Stimulated activated naive CD4-positive, alpha-beta T cell treated with Interleukin-2 at 50 U/mL for 16 hours (primary cell): ENCODE measurements around the gene RAI1.
"Not testable (repeated sequence)": the region's sequence is repeated elsewhere in the genome, so short reads cannot be mapped to it uniquely, and the experiment has no call there.

ENCODE experiments used
- DNase-seq: peaks from one replicate; lab custom pipeline; 2025; lab: John Stamatoyannopoulos, UW

Gene RAI1

DNA sequence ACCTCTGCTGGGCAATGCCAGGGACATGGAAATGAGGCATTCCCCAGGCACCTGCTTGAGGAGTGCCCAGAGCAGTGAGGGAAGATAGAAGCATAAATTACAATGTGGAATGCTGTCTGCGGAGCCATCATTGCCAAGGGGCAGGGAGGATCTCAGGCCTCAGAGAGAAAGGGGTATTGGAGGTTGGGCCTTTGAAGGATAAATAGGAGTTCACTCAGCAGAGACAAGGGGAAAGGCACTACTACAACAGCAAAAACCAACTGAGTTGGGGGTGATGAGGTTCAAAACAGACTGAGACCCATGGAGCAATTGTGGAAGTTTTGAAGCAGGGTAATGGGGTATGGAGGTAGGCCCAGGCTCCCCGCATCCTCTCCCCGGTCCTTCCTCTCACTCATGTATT, 122.7 kb downstream of the RAI1 start:
- DNase-seq, result no peak

- no peak for DNase-seq
Measured at GRCh38 chr17:17805575-17805974, 124.3 kb downstream of the RAI1 start.

DNA sequence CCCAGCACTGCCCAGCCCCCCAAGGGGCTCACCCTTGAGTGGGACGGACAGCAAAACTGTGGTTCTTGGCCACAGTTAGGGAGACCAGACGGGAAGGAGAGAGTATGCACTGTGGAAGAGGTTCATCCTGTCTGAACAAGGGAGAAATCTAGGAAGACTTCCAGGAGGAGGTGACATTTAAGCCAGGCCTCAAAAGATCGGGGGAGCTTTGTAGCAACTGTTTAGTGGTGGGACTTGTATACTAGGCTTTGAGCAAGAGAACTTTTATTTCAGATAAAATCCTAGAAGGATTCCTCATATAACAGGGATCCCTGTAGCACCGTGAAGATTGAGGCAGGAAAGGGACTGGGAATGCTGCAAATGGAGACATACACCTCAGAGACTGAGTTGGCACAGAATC, 124.8 kb downstream of the RAI1 start:
- no peak for DNase-seq

DNA sequence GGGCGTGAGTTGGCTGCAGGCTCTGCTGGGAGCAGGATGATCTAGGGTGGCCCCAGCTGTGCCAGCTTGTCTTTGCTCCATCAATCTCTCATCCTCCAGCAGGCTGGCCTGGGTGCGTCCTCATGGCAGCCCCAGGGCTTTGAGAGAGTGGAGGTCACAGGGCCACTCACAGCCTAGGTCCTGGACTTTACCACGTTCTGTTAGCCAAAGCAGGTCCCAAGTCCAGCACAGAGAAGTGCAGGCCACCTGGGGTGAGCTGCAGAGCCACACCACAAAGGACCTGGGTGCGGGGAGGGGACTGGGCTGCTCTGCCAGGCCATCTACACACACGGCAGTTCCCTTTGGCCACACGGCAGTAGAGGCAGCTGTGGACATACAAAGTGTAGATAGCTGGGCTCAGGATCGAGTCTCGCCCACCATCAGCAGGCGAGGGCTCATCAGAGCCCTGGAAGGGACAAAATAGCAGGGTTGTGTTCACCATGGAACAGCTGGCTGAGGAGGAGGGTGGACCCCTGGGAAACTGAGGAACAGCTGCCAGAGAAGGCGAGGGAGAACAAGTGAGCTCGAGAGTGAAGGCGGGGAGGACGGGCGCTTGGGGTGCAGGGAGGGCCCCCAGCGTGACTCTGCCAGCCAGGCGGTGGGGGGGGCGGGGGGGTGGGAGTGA, 125.5 kb downstream of the RAI1 start:
- no peak for DNase-seq

DNA sequence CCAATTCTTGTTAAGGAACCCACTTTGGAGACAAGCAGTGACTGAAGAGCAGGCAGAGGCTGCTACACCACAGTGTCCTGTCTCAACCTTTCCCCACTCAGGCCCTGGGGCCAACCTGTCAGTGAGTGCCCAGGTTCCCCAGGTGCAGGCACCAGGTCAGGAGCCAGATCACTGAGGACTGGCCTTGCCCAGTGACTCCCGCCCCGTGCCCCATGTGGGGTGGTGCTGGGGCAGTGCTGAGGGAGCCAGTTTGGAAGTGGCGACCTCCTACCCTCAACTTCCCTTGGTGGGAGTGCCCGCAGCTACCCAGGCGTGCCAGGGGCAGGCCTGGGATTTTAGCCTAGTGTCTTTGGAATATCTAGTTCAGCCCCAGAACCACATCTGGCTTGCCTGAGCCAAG, 126.2 kb downstream of the RAI1 start:
- no peak for DNase-seq

DNA sequence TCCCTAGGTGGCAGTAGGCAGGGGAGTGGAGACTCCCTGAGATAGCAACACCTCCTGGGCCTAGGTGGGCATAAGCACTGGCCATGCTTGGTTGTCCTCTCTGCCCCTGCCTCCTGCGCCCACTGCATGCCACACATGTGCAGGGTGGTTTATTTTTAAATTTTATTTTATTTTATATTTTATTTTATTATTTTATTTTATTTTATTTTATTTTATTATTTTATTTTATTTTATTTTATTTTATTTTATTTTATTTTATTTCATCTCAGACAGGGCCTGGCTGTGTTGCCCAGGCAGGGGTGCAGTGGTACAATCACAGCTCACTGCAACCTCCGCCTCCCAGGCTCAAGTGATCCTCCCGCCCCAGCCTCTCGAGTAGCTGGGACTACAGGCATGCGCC, 126.9 kb downstream of the RAI1 start:
- not testable (repeated sequence) for DNase-seq

DNA sequence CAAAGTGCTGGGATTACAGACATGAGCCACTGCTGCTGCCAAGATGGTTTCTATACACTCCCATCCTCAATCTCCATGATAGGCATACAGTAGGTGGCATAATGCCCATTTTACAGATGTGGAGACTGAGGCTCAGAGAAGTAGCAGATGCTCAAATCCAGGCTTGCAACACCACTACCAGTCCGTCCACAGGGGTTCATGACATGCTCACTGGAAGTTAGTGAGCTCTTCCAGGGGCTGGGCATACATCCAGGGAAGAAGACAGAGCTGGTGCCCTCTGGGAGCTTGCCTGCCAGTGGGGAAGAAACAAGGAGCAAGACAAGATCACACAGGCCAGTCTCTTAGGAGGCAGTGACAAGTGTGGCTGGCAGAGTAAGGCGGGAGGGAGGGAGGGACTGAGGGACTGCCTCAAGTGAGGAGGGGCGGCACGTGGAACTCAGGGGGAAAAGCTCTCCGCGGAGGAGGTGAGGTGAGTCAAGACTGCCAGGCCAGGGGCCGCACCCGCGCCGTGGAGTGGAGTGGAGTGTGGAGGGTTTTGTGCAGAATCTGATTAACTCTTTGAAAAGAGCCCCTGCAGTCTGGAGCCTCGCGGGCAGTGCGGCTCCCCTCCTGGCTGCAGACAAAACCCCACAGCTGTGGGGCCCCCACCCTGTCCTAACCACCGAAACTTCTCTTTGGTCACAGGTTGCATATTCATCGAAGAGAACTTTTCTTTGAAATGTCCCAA, 127.6 kb downstream of the RAI1 start:
- DNase-seq, result no peak

DNA sequence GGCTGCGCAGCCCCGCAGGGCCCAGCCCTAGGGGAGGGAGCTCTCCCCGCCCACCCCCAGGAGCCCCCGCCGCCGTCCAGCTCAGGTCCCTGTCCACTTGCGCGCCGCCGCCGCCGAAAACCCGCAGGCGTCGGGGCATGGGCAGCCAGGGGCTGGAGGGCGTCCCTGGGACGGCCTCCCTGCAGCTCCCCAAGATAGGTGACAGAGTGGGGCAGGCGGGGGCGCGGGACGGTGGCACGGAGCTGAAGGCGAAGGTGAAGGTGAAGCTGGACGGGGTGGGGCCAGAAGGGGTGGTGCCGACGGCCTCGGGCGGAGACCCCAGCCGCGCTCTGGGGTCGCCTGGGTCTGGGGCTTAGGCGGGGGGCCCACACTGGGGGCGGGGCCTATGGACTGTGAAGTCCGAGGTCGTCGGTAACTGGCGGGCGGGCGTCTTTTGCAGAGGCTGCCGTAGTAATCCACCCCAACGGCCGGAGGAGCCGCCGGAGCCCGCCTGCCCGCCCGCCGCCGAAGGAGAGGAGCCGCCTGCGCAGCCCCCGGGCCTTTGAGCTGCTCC, 128.3 kb downstream of the RAI1 start:
- no peak for DNase-seq

DNA sequence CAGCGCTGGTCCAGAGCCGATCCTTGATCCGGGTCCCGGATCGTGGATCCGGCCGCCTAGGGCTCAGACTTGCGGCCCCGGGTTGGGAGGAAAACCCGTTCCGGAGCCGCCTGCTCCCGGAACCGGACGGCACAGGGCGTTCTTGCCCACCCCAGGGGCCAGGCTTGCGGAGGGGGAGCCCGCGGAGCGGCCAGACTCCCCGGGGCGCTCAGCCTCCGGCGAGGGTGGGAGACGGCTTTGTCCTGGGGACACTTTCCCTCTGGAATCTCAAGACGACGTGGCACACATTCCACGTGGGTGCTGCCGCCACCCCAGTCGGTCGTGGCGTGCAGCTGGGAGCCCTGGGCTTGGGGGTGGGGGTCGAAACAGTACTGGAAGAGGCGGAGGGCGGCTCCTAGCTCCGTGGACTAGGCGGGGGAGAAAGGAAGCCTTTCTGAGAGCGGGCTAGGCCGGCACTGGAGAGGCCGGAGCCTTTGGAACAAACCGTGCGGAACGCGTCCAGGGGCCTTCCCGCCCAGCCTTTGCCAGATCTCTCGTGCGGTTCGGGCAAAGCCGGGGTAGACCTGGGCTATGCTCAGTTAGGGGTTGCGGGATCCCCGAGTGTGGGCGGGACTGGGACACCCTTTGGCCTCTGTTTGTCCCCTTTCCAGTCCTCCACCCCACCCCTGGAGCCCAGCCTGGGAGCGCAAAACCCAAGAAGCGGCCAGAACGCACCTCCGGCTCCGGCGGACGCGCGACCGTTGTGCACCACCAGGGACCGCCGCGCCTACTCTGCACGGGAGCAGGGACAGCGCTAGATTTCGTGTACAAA, 129.0 kb downstream of the RAI1 start:
- no peak for DNase-seq

DNA sequence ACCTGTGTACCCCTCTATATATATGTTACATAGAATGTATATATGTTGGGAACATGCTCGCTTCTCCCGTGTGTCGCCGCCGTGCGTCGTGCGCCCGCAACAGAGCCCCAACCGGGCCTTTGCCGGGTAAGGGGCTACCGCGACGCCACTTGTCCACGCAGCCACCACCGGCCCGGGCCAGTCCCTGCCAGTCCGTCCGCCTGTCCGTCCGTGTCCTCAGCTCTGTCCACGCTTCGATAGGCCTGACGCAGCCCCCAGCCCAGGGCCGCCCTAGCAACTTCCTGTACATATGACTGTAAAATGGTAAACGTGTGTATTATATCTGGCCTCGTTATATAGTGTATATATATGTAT, 129.6 kb downstream of the RAI1 start:
- no peak for DNase-seq

DNA sequence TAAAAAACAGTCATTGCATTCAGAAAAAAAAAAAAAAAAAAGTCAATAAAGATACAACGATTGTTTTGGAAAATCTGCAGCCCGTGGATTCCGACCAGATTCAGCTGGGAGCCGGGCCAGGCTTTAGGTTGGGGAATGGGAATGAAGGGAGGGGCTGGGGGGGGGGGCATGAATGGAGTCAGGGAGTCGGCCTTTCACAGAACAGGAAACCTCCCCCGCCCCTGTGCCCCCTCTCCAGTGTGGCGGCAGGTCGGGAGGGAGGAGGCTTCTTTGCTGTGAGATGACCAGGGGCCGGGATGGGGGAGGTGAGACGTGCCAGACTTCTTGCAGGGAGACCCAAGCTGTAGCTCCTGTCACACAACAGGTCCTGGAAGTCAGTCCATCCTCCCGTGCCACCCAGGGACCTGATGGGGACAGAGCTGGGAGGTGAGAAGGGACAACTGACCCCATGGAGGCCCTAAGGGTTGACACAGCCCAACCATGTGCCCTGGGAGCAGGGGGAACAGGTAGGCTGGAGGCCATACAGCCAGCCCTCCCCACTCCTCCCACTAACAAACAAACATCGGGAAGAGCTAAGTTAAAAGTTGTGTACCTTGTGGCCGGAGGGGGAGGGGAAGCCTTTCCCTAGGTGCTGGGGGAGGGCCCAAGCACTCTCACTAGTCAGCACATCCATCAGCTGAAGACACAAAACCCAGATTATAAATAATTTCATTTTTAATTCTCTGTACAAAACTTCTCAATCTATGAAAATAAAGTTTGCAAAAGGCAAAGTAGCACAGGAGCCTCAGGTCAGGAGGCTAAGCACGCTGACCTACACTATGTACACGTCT, 130.3 kb downstream of the RAI1 start:
- no peak for DNase-seq

- peak; percentile 43 for DNase-seq
Measured at GRCh38 chr17:17812211-17813054, 131.2 kb downstream of the RAI1 start.

DNA sequence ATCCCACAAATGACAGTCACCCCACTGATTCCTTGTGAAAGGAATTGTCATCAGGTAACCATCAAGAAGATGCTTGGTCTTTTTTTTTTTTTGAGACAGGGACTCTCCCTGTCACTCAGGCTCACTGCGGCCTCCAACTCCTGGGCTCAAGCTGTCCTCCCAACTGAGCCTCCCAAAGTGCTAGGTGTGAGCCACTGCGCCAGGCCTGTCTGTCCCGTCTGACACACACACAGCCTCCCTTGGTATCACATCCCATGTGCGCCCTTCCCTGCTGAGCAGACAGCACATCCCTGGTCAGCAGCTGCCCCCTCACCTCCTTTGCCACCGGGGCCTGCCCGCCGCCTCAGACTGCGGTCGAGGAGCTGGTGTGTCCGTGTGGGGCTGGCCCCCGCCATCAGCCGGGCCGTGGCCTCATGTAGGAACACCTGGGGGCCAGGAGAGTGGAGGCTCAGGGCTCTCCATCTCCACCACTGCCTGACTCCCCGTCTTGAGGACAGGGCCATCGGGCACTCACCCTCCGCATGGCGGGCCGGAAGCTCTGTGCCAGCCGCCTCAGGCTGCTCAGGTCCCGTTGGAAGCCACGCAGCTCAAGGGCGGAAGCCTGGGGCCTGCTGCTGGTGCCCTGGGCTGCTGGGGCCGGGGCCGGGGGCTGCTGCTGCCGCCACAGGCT, 131.9 kb downstream of the RAI1 start:
- no peak for DNase-seq

DNA sequence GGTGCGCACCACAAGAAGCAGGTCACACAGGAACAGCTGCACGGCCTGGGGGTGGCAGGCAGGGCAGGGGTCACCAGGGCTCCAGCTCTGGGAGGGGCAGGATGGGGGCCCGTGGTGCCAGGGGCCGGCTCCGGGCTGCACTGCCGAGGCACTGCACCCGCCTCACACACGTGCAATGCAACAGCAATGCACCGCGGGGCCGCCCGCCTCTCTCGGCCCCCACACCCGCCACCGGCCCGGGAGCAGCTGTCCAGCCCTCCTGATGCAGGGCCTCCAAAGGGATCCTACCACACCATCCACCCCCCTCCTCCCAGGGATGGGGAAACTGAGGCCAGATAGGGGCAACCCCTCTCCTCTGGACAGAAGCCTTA, 132.5 kb downstream of the RAI1 start:
- DNase-seq, result no peak

- DNase-seq, result no peak
Measured at GRCh38 chr17:17814162-17815061, 133.2 kb downstream of the RAI1 start.

- no peak for DNase-seq
Measured at GRCh38 chr17:17815062-17815406, 133.8 kb downstream of the RAI1 start.

DNA sequence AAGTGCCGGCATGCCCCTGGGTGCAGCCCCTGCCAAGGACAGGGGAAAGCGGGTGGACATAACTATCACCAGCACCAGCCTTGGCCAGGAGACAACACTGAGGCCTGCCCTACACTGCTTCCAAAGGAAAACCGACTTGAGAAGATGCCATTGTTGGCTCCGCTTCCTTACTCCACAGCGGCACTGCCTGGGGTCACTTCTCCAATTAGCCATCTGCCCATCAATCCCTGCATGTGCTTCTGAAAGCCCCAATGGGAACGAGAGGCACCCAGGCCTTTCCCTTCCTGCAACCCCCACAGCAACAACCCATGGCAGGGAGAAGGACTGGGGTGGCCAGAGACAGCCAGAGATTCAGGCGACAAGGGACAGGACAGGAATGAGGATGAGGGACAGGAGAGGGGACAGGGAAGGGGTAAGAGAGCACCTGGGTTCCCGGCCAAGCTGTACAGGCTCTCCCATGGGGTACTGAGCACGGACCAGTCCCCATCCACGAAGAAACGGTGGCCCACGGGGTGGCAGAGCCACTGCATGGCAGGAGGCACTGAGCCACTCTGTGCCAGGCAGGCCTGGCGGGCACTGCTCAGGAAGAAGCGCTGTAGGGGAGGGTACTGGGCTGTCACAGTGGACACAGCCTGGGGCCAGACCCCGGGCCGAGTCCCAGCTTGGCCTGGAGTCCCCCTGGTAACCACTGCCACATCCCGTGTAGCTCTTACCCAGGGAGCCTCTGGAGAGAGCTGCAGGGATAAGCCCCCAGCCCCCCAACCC, 134.4 kb downstream of the RAI1 start:
- no peak for DNase-seq

DNA sequence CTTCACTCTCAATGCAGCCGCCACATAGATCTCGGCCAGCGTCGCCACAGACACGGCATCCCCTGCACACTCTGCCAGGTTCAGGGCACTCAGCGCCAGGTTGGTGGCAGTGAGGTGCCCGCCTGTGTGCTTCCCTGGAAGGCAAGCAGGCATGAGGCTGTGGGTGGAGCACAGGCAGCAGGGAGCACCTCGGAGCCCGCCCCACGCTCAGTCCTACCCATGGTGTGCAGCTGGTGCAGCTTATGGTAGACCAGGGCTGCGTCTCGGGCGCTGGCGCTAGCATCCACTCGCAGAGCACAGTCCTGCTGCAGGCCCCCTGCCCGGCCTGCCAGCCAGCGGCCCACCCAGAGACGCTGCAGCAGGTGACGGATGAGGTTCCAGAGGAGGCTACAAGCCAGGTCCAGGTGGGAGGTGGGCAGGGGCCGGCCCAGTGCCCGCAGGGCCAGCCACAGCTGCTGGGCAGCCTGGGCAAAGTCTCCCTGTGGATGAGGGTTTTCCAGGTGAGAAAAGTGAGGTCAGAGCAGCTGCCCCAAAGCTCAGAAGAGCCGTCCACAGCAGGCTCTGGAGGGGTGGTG, 135.1 kb downstream of the RAI1 start:
- DNase-seq, result no peak
